ENCODE data around the gene TSPAN32. TPM values are rescaled to one million over a fixed set of nuclear protein-coding genes. Genes with fewer than 3 reads are reported as not detected.

TSPAN32 gene
- total RNA-seq, 1 donor from 2014 or later: 12.5 TPM

DNA sequence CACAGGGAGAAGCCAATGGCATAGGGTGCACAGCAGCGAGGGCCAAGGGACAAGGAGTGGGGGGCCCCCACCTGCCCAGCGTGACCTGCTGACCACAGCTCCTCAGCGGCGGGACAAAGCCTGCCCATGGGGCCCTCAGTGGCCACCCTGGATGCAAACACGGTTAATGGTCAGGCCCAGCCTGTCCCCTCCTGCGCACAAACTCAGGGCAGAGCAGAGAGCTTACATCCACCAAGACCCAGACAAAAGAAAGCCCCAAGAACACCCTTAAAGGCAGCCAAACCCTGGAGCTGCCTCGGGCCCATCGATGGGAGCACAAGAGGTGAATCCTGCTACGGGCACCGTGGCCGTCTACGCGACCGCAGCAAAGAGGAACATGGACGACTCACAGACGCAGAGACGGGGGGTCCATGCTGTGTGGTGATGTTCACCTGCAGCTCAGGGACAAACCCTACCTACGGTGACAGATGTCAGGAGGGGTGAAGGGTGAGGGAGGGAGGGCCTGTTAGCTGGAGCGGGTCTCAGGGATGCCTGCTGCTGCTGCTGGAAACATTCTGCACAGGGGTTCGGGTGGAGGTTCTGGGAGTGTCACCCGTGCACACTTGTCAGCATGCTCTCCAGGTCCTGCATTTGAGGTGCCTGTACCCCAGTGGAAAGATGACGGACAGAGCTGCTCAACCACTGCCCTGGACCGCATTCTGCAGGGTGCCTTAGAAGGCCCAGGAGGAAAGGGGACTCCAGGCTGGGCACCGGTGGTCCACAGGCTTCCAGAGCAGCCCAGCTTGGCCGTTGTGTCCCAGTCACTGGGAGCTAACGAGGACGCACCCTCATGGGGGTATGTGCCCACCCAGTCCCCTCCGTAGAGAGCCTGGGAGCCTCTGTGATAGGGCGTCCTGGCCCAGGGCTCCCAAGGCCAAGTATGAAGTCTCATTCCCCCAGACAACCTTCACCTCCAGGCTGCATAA, 43.0 kb upstream of the TSPAN32 start:
- H3K9me3 ChIP-seq: no peaks in the 10 kb centered on the region
- TF ChIP-seq CTCF (IDR thresholded peaks at IDR 0.05): no peak
- DNase-seq (no peak), ATAC-seq (no peak)
- no peak overlapping the region for H3K27ac ChIP-seq
- no peaks in the 10 kb centered on the region for H3K36me3 ChIP-seq
- H3K4me1 ChIP-seq: no peaks in the 10 kb centered on the region
- H3K4me3 ChIP-seq: no peak overlapping the region
- H3K27me3 ChIP-seq (ENCODE audit: low read depth): no peaks in the 10 kb centered on the region
- intact Hi-C loops (cut with DNase I): no loop called here

- ATAC-seq (no peak), DNase-seq (no peak)
- H3K36me3 ChIP-seq: no peaks in the 10 kb centered on the region
- no peak for TF ChIP-seq CTCF (IDR thresholded peaks at IDR 0.05)
- no peaks in the 10 kb centered on the region for H3K4me1 ChIP-seq
- intact Hi-C loops (cut with DNase I): no loop called here
- no peaks in the 10 kb centered on the region for H3K9me3 ChIP-seq
- no peak overlapping the region for H3K4me3 ChIP-seq
- no peak overlapping the region for H3K27ac ChIP-seq
- no peaks in the 10 kb centered on the region for H3K27me3 ChIP-seq (ENCODE audit: low read depth)
These were observed 42.4 kb upstream of the TSPAN32 start for GRCh38 chr11:2259466-2259830.

GRCh38 chr11:2259897-2260451, 41.8 kb upstream of the TSPAN32 start:
- ATAC-seq (no peak), DNase-seq (no peak)
- Histone ChIP-seq H3K4me3 (no peak overlapping the region), H3K36me3 (no peaks in the 10 kb centered on the region), H3K9me3 (no peaks in the 10 kb centered on the region), H3K4me1 (no peaks in the 10 kb centered on the region), H3K27me3 (ENCODE audit: low read depth) (no peaks in the 10 kb centered on the region), H3K27ac (no peak overlapping the region)
- TF ChIP-seq CTCF (IDR thresholded peaks at IDR 0.05): no peak
- intact Hi-C loops (cut with DNase I): no loop called here

DNA sequence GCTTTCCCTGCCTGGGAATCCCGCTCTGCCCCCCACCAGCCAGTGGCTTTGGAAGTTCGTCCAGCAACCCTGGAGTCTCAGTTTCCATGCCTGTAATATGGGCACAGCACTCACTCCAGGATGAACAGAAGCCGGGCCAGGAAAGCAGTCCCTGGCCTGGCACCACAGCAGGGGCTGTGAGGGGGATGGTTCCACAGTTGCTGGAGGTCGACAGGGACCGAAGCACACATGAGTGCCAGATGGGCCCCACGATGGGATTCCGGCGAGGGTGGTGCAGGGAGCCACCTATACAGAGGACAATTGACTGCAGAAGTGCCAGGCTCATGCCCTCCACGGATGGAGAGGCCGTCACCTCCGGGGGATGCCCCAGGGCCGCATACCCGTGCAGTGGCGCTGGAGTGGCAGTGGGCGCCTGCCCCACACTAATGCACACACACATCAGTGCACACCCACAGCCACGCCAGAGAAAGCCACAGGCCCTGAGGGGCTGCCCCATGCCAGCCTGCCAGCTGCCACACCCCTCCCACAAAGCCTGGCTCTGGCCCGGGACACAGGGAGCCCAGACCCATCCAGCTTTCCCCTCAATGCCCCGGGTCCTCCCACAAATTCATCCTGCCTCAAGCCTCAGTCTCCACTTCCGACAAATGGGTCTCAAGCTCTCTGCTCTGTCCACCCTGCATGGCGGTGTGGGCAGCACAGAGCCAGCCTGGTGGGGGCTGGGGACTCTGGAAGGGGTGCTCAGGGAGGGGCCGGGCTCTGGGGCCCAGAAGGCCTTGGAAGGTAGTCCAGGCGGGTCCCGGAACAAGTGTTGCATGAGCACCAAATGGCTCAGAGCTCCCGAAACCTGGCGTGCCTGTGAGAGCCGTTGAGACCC, 41.1 kb upstream of the TSPAN32 start:
- TF ChIP-seq CTCF (IDR thresholded peaks at IDR 0.05): no peak
- peak in 1 of 2 donors; percentile 2 for ATAC-seq
- Histone ChIP-seq H3K4me1 (peaks cover under 1% of the 10 kb centered on the region), H3K36me3 (no peaks in the 10 kb centered on the region), H3K27ac (no peak overlapping the region), H3K4me3 (no peak overlapping the region), H3K27me3 (ENCODE audit: low read depth) (no peaks in the 10 kb centered on the region), H3K9me3 (no peaks in the 10 kb centered on the region)
- intact Hi-C loops (cut with DNase I): no loop called here
- DNase-seq: peak; percentile 37

GRCh38 chr11:2261436-2262230, 40.2 kb upstream of the TSPAN32 start:
- no peak overlapping the region for H3K27ac ChIP-seq
- intact Hi-C loops (cut with DNase I): no loop called here
- DNase-seq (no peak), ATAC-seq (no peak)
- no peaks in the 10 kb centered on the region for H3K9me3 ChIP-seq
- H3K27me3 ChIP-seq (ENCODE audit: low read depth): no peaks in the 10 kb centered on the region
- TF ChIP-seq CTCF (IDR thresholded peaks at IDR 0.05): no peak
- no peaks in the 10 kb centered on the region for H3K36me3 ChIP-seq
- H3K4me3 ChIP-seq: no peak overlapping the region
- H3K4me1 ChIP-seq: peaks cover 7% of the 10 kb centered on the region
